ENCODE measurements around the gene SLC20A1. TPM values are rescaled to one million over a fixed set of nuclear protein-coding genes. Genes with fewer than 3 reads are reported as not detected.

SLC20A1 gene
- total and polyA plus RNA-seq, 3 donors from 2014 or later: 30.2 to 47.8 (median 38.7) TPM

GRCh38 chr2:112685271-112685884 is 39.6 kb downstream of the SLC20A1 start:
- no peak overlapping the region for H3K27ac ChIP-seq
- H3K27me3 ChIP-seq: no peaks in the 10 kb centered on the region
- no peaks in the 10 kb centered on the region for H3K4me1 ChIP-seq
- H3K4me3 ChIP-seq: no peak overlapping the region
- WGBS, 2 donors: 86 to 88% methylated on average over 4 of the region's 4 CpGs
- no peaks in the 10 kb centered on the region for H3K9me3 ChIP-seq
- H3K36me3 ChIP-seq (ENCODE audit: low read depth, missing control alignments): no peaks in the 10 kb centered on the region
- no peak for DNase-seq
- no peak for TF ChIP-seq POLR2A (IDR thresholded peaks at IDR 0.05)
- TF ChIP-seq, protein P1, sequence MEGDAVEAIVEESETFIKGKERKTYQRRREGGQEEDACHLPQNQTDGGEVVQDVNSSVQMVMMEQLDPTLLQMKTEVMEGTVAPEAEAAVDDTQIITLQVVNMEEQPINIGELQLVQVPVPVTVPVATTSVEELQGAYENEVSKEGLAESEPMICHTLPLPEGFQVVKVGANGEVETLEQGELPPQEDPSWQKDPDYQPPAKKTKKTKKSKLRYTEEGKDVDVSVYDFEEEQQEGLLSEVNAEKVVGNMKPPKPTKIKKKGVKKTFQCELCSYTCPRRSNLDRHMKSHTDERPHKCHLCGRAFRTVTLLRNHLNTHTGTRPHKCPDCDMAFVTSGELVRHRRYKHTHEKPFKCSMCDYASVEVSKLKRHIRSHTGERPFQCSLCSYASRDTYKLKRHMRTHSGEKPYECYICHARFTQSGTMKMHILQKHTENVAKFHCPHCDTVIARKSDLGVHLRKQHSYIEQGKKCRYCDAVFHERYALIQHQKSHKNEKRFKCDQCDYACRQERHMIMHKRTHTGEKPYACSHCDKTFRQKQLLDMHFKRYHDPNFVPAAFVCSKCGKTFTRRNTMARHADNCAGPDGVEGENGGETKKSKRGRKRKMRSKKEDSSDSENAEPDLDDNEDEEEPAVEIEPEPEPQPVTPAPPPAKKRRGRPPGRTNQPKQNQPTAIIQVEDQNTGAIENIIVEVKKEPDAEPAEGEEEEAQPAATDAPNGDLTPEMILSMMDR (IDR thresholded peaks at IDR 0.05): no peak
- intact Hi-C loops (cut with DNase I; ENCODE audit: low total_unique reads): no loop called here

- H3K36me3 ChIP-seq (ENCODE audit: low read depth, missing control alignments): no peaks in the 10 kb centered on the region
- intact Hi-C loops (cut with DNase I; ENCODE audit: low total_unique reads): no loop called here
- H3K27ac ChIP-seq: no peak overlapping the region
- TF ChIP-seq, protein P1 (IDR thresholded peaks at IDR 0.05): no peak
- no peak for TF ChIP-seq POLR2A (IDR thresholded peaks at IDR 0.05)
- H3K4me3 ChIP-seq: no peak overlapping the region
- H3K27me3 ChIP-seq: no peaks in the 10 kb centered on the region
- H3K9me3 ChIP-seq: no peaks in the 10 kb centered on the region
- H3K4me1 ChIP-seq: no peaks in the 10 kb centered on the region
- 68 to 73% methylated on average over 15 of the region's 15 CpGs for WGBS, 2 donors
- no peak for DNase-seq
Observed at GRCh38 chr2:112686348-112687217, 40.8 kb downstream of the SLC20A1 start.

- no peak for TF ChIP-seq POLR2A (IDR thresholded peaks at IDR 0.05)
- TF ChIP-seq, protein P1 (IDR thresholded peaks at IDR 0.05): no peak
- WGBS, 2 donors: 69 to 71% methylated on average over 6 of the region's 6 CpGs
- Histone ChIP-seq H3K4me1 (no peaks in the 10 kb centered on the region), H3K27me3 (no peaks in the 10 kb centered on the region), H3K36me3 (ENCODE audit: low read depth, missing control alignments) (no peaks in the 10 kb centered on the region), H3K9me3 (no peaks in the 10 kb centered on the region), H3K4me3 (no peak overlapping the region), H3K27ac (no peak overlapping the region)
- DNase-seq: no peak
- intact Hi-C loops (cut with DNase I; ENCODE audit: low total_unique reads): no loop called here
Observed at GRCh38 chr2:112687522-112687921, 41.8 kb downstream of the SLC20A1 start.

DNA sequence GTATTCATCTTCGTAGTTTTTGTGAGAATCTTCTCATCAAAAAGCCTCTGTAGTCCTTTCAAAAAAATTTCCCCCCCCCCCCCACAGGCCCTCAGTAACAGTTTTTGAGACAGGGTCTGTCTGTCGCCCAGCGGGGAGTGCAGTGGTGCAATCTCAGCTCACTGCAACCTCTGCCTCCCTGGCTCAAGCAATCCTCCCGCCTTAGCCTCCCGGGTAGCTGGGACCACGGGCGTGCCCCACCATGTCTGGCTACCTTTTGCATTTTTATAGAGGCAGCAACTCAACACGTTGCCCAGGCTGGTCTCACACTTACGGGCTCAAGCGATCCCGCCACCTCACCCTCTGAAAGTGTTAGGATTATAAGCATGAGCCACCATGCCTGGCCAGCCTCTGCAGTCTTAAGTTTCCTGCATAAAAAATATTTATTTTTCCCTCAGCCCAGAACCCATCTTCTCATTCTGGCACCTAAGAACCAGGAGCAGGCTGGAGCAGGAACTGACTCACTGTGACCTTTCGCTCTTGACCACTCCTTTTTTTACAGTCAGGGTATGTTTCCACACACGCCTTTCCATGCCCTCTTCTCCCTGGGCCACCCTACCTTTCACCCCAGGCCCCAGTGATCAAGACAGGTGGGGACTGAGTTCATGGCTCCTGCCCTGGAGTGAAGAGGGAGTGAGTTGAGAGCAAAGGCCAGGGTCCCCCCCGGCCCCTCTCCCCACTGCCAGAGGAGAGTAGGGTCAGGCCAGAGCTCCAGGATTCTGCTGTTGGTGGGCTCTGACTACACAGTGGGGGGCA is 42.5 kb downstream of the SLC20A1 start:
- Histone ChIP-seq H3K9me3 (no peaks in the 10 kb centered on the region), H3K4me1 (no peaks in the 10 kb centered on the region), H3K4me3 (no peak overlapping the region), H3K36me3 (ENCODE audit: low read depth, missing control alignments) (no peaks in the 10 kb centered on the region), H3K27ac (no peak overlapping the region), H3K27me3 (no peaks in the 10 kb centered on the region)
- intact Hi-C loops (cut with DNase I; ENCODE audit: low total_unique reads): no loop called here
- no peak for DNase-seq
- TF ChIP-seq, protein P1 (IDR thresholded peaks at IDR 0.05): no peak
- no peak for TF ChIP-seq POLR2A (IDR thresholded peaks at IDR 0.05)
- WGBS, 2 donors: 83 to 85% methylated on average over 14 of the region's 14 CpGs
